Effector memory CD8-positive, alpha-beta T cell (primary cell): ENCODE data around the gene LRRC28.
A peak's percentile ranks its signal among the peaks of the same experiment; 100 is the strongest.
"Not testable (repeated sequence)": the region's sequence is repeated elsewhere in the genome, so short reads cannot be mapped to it uniquely, and the experiment has no call there.

Experiments used
- ATAC-seq: fragments of 150-1000 bp; cut with Tn5 transposase; replicated peaks from 2 replicates; pipeline ENCODE4 v1.10.0; 2021; ENCODE audit warnings: mild to moderate bottlenecking, moderate library complexity
- DNase-seq, 3 experiments: peaks; one replicate each; pipeline ENCODE4 v3.0.0; 2021
- H3K27ac Mint-ChIP-seq, 2 donors: one replicate each; pipeline ENCODE4 v1.8.0; 2022; ENCODE audit warnings: mild to moderate bottlenecking in 2 of 2, mixed read lengths in 2 of 2, moderate library complexity in 2 of 2
- H3K27me3 Mint-ChIP-seq, 2 donors: one replicate each; pipeline ENCODE4 v1.8.0; 2022; ENCODE audit warnings: mixed read lengths in 2 of 2
- H3K36me3 Mint-ChIP-seq: one replicate; pipeline ENCODE4 v1.8.0; 2022; ENCODE audit warnings: mild to moderate bottlenecking, moderate library complexity, mixed read lengths; ENCODE audit not compliant: insufficient read depth
- H3K4me1 Mint-ChIP-seq, 2 donors: one replicate each; pipeline ENCODE4 v1.8.0; 2022; ENCODE audit warnings: low read depth in 2 of 2, mixed read lengths in 2 of 2
- H3K4me3 Mint-ChIP-seq, 2 donors: one replicate each; pipeline ENCODE4 v1.8.0; 2022; ENCODE audit warnings: mild to moderate bottlenecking in 2 of 2, mixed read lengths in 2 of 2, moderate library complexity in 2 of 2
- H3K9me3 Mint-ChIP-seq, 2 donors: one replicate each; pipeline ENCODE4 v1.8.0; 2022; ENCODE audit warnings: mixed read lengths in 2 of 2

Gene LRRC28

DNA sequence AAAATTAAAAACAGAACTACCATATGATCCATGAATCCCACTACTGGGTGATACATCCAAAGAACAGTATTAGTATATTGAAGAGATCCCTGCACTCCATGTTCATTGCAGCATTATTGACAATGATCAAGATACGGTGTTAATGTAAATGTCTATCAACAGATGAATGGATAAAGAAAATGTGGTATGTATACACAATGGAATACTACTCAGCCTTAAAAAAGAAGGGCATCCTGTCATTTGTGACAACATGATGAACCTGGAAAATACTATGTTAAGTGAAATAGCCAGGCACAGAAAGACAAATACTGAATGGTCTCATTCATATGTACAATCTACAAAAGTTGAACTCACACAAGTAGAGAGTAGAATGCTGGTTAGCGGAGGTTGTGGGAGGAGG lies 18.5 kb upstream of the LRRC28 start:
- Mint-ChIP-seq H3K27me3 (peaks cover 29% of the 10 kb centered on the region in 2 donors), H3K27ac (no peak overlapping the region), H3K4me3 (no peak overlapping the region), H3K36me3 (no peaks in the 10 kb centered on the region), H3K4me1 (no peaks in the 10 kb centered on the region), H3K9me3 (no peaks in the 10 kb centered on the region)
- ATAC-seq, result no peak
- DNase-seq, result no peak

DNA sequence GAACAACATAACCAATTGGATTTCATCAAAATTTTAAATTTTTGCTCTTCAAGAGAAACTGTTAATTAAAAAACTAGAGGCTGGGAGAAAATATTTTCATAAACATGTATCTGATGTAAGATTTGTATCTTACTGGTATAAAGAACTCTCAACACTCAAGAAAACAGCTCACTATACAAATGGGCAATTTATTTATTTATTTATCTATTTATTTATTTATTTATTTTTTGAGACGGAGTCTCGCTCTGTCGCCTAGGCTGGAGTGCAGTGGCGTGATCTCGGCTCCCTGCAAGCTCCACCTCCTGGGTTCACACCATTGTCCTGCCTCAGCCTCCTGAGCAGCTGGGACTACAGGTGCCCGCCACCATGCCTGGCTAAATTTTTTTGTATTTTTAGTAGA lies 17.1 kb upstream of the LRRC28 start:
- H3K27ac Mint-ChIP-seq, H3K36me3 Mint-ChIP-seq, H3K4me3 Mint-ChIP-seq, H3K4me1 Mint-ChIP-seq, H3K9me3 Mint-ChIP-seq, ATAC-seq, DNase-seq: not testable (repeated sequence)
- peaks cover 26 to 36% of the 10 kb centered on the region in 2 donors for H3K27me3 Mint-ChIP-seq

GRCh38 chr15:99238849-99239248 lies 12.4 kb upstream of the LRRC28 start:
- Mint-ChIP-seq H3K4me3 (no peak overlapping the region), H3K4me1 (no peaks in the 10 kb centered on the region), H3K27ac (no peak overlapping the region), H3K36me3 (no peaks in the 10 kb centered on the region), H3K27me3 (peaks cover 29 to 44% of the 10 kb centered on the region in 2 donors), H3K9me3 (no peaks in the 10 kb centered on the region)
- DNase-seq (no peak), ATAC-seq (no peak)

DNA sequence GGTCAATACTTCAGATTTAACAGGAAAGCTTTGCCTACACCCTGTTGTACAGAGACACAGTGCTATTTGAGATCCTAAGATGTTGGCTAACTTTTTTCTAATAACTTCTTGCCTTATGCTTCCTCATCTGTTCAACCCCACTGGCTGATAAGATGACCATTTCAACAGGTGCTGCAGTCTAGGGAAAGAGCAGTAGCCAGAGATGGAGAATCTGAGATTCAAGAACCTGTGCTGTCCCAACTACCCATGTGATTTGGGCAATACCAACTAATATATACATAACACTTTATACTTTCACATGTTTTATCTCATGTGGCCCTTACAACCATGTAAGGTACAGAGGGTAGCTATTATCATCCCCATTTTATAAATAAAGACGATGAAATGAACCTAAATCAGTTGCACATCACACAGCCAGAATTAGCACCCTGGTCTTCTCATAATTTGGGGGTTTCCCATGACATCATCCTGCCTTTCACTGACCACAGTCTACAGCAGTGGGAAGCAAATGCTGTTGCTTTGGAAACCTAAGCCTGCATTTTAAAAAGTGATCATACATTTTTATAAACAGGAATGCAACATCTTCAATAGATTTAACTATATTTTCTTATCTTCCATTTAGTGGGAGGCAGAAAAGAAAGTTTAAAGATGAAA lies 11.6 kb upstream of the LRRC28 start:
- DNase-seq (no peak), ATAC-seq (peak; percentile 42)
- no peaks in the 10 kb centered on the region for H3K36me3 Mint-ChIP-seq
- H3K27me3 Mint-ChIP-seq, result peaks cover 29 to 45% of the 10 kb centered on the region in 2 donors
- H3K9me3 Mint-ChIP-seq, result no peaks in the 10 kb centered on the region
- no peak overlapping the region for H3K27ac Mint-ChIP-seq
- H3K4me3 Mint-ChIP-seq, result no peak overlapping the region
- no peaks in the 10 kb centered on the region for H3K4me1 Mint-ChIP-seq

DNA sequence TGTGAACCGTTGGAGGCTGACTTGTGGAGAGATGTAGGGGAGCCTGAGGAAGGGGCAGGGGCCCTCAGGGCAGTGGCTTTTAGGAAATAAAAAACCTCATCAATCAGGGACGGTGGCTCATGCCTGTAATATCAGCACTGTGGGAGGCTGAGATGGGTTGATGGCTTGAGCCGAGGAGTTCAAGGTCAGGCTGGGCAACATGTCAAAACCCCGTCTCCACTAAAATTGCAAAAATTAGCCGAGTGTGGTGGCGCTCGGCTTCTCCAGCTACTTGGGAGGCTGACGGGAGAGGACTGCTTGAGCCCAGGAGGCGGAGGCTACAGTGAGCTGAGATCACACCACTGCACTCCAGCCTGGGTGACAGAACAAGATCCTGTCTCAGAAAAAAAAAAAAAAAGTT lies 9.5 kb upstream of the LRRC28 start:
- H3K4me1 Mint-ChIP-seq, result no peaks in the 10 kb centered on the region
- H3K4me3 Mint-ChIP-seq, result no peak overlapping the region
- peaks cover 15 to 29% of the 10 kb centered on the region in 2 donors for H3K27me3 Mint-ChIP-seq
- no peaks in the 10 kb centered on the region for H3K36me3 Mint-ChIP-seq
- no peak for ATAC-seq
- no peak for DNase-seq
- no peak overlapping the region for H3K27ac Mint-ChIP-seq
- no peaks in the 10 kb centered on the region for H3K9me3 Mint-ChIP-seq

- Mint-ChIP-seq H3K27me3 (peaks cover 5 to 25% of the 10 kb centered on the region in 2 donors), H3K4me1 (no peaks in the 10 kb centered on the region), H3K9me3 (no peaks in the 10 kb centered on the region)
Measured at GRCh38 chr15:99244306-99244705, 7.0 kb upstream of the LRRC28 start.

DNA sequence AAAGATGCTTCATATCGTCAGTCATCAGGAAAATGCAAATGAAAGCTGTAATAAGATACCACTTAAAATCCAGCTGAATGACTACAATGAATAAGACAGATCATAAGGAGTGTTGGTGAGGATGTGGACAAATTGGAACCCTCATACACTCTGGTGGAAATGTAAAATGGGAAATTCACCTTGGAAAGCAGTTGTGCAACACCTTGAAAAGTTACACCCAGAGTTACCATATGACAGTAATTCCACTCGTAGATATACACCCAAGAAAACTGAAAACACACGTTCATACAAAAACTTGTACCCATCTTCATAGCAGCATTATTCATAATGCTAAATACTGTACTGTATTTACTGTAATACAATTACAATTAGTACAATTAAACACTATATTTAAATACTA lies 4.2 kb upstream of the LRRC28 start:
- Mint-ChIP-seq H3K27ac (no peak overlapping the region), H3K9me3 (no peaks in the 10 kb centered on the region), H3K36me3 (peaks cover 5% of the 10 kb centered on the region), H3K4me1 (peaks cover 10% of the 10 kb centered on the region in 2 donors), H3K27me3 (peaks cover 5 to 10% of the 10 kb centered on the region in 2 donors), H3K4me3 (no peak overlapping the region)
- DNase-seq (no peak), ATAC-seq (no peak)

More at GRCh38 chr15:99244306-99244705, 7.0 kb upstream of the LRRC28 start:
- Mint-ChIP-seq H3K27ac (no peak overlapping the region), H3K36me3 (no peaks in the 10 kb centered on the region), H3K4me3 (no peak overlapping the region)
- DNase-seq (no peak), ATAC-seq (no peak)

GRCh38 chr15:99248000-99248715 lies 3.1 kb upstream of the LRRC28 start:
- peaks cover 5 to 8% of the 10 kb centered on the region in 2 donors for H3K27me3 Mint-ChIP-seq
- peaks cover 5% of the 10 kb centered on the region for H3K36me3 Mint-ChIP-seq
- no peak overlapping the region for H3K4me3 Mint-ChIP-seq
- no peak for DNase-seq
- no peak overlapping the region for H3K27ac Mint-ChIP-seq
- no peaks in the 10 kb centered on the region for H3K9me3 Mint-ChIP-seq
- no peak for ATAC-seq
- H3K4me1 Mint-ChIP-seq, result peaks cover 17 to 19% of the 10 kb centered on the region in 2 donors

GRCh38 chr15:99249270-99249841 lies 1.9 kb upstream of the LRRC28 start, which contains the start of gene TTC23:
Gene TTC23, minus strand, starts transcription at chr15:99249581. Its CDS starts 20,869 bp downstream, at chr15:99228712.
- Mint-ChIP-seq H3K27ac (peak within 1 kb of the TSS; percentile 84 to 91), H3K9me3 (no peaks in the 10 kb centered on the region), H3K4me1 (peaks cover 22 to 23% of the 10 kb centered on the region in 2 donors), H3K27me3 (no peaks in the 10 kb centered on the region), H3K4me3 (peak within 1 kb of the TSS; percentile 85 to 87), H3K36me3 (peaks cover 5% of the 10 kb centered on the region)
- ATAC-seq (no peak), DNase-seq (no peak)

DNA sequence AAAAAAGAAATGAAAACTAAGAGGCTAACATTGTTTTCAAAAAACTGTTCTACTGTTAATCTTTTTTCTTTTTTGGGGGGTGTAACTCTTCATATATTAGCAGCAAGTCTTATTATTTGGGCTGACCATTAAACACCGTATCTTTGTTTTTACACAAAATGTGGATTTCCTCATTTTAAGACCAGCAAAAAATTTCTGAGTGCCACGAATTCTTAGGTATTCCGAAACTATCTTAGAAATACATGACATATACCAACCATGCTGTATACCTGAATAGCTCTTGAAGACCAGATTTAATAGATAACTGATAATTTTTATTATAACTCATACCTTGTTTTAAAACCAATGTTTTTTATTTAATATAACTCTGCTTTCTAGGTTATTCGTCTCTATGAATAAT lies 1.3 kb upstream of the LRRC28 start:
- Mint-ChIP-seq H3K9me3 (no peaks in the 10 kb centered on the region), H3K4me3 (no peak overlapping the region), H3K27ac (no peak overlapping the region), H3K27me3 (no peaks in the 10 kb centered on the region), H3K36me3 (peaks cover 5% of the 10 kb centered on the region), H3K4me1 (peaks cover 22 to 23% of the 10 kb centered on the region in 2 donors)
- ATAC-seq, result no peak
- no peak for DNase-seq

DNA sequence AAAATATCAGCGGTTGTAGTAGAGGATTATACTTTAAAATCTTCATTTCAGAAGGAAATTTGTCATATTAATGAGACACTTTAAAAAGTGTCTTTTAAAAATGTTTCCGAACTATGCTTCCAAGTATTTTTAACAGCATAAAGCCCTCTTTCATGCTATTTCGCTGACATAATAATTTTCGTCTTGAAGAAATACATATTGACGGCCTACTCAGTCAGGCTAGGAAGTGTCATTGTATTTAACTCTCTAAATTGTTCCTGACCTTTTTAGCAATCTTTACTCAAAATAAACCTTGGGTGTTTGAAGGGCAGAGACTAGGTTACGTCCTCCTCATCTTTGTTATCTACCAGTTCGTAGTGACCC lies 806 bp upstream of the LRRC28 start:
- DNase-seq (no peak), ATAC-seq (no peak)
- Mint-ChIP-seq H3K27me3 (no peaks in the 10 kb centered on the region), H3K4me3 (peak overlapping the region; percentile 85 to 87), H3K27ac (peak overlapping the region; percentile 84 to 91), H3K4me1 (peaks cover 22 to 23% of the 10 kb centered on the region in 2 donors), H3K36me3 (peaks cover 5% of the 10 kb centered on the region), H3K9me3 (no peaks in the 10 kb centered on the region)

DNA sequence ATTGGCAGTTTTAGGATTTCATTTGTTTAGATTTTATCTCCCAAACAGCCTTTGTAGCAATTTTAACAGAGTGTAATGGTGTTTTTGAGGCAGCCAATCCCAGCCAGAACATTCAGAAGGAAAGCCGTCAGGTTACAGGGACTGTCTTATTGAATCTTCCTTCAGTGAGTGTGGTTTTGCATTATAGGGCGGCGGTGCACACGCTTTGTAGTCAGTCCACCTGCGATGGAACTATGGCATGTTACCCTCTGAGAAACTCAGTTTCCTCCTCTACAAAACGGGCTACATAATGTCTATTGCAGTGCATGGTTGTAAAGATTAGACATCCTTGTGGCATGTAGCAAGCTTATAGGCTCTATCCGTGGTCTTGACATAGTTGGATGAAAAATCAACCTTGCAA lies 1.0 kb downstream of the LRRC28 start:
- no peaks in the 10 kb centered on the region for H3K9me3 Mint-ChIP-seq
- DNase-seq (no peak), ATAC-seq (no peak)
- H3K27ac Mint-ChIP-seq, result peak overlapping the region in 1 of 2 donors; percentile 84
- H3K36me3 Mint-ChIP-seq, result peaks cover 5% of the 10 kb centered on the region
- H3K27me3 Mint-ChIP-seq, result no peaks in the 10 kb centered on the region
- peak overlapping the region; percentile 85 to 87 for H3K4me3 Mint-ChIP-seq
- peaks cover 22 to 23% of the 10 kb centered on the region in 2 donors for H3K4me1 Mint-ChIP-seq

DNA sequence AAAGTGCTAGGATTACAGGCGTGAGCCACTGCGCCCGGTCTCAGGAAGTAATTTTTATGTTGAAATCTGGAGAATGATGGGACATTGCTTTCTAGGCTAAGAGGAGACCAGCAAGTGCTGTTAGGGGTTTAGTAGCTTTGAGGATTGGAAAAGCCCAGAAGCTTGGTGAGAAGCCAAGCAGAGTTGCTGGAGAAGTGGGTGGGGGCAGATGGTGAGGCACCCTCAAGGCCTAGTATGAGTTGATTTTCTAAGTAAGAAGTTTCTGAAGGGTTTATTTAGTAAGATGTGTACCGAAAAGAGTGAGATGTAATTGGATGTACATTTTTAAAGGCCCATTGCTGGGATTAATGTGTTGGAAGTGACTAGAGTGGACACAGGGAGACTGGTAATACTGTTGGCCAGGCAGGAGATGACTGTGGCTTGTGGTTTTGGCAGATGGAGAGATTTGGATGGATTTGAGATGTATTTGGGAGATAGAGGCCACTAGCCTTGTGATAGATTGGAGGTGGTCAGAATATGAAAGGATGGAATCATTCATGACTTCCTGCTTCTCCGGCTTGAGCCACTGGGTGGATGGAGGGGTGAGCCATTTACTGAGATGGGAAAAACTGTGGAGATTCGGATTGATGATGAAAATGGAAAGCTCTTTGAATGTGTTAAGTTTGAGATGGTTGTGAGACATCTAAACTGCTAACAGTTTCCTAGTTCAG lies 2.3 kb downstream of the LRRC28 start:
- H3K4me3 Mint-ChIP-seq, result no peak overlapping the region
- ATAC-seq (no peak), DNase-seq (no peak)
- H3K36me3 Mint-ChIP-seq, result peaks cover 5% of the 10 kb centered on the region
- peaks cover 22 to 23% of the 10 kb centered on the region in 2 donors for H3K4me1 Mint-ChIP-seq
- no peaks in the 10 kb centered on the region for H3K9me3 Mint-ChIP-seq
- H3K27ac Mint-ChIP-seq, result peak overlapping the region in 1 of 2 donors; percentile 4
- no peaks in the 10 kb centered on the region for H3K27me3 Mint-ChIP-seq
